ENCODE data around the gene DGKG.

The DGKG gene

GRCh38 chr3:186216900-186217819 lies 144.9 kb downstream of the DGKG start:
- Histone ChIP-seq H4K20me1 (ENCODE audit: control insufficient read depth, insufficient read depth, low read depth, low read length) (no peaks in the 10 kb centered on the region), H3K9me2 (replicated peaks; ENCODE audit: control insufficient read depth, low read length) (no peaks in the 10 kb centered on the region), H3K27ac (ENCODE audit: low read depth, low read length) (no peak overlapping the region), H3K27me3 (ENCODE audit: control insufficient read depth, low read length) (peaks cover 16% of the 10 kb centered on the region), H3K4me1 (ENCODE audit: control insufficient read depth, low read length) (no peaks in the 10 kb centered on the region), H3K79me2 (ENCODE audit: control insufficient read depth, low read length) (no peaks in the 10 kb centered on the region), H3K4me3 (ENCODE audit: low read length) (no peak overlapping the region), H3K4me2 (ENCODE audit: low read length) (no peak overlapping the region), H3F3A (ENCODE audit: control insufficient read depth, insufficient read depth) (no peaks in the 10 kb centered on the region), H3K9me3 (ENCODE audit: control insufficient read depth, insufficient read depth, low read length) (no peaks in the 10 kb centered on the region), H3K36me3 (ENCODE audit: control insufficient read depth, low read length) (no peaks in the 10 kb centered on the region)
- TF ChIP-seq CTCF (IDR thresholded peaks at IDR 0.05; ENCODE audit: low read depth, low read length, poor library complexity, severe bottlenecking) (no peak), EZH2phosphoT487 (IDR thresholded peaks at IDR 0.05; ENCODE audit: borderline replicate concordance, low read length) (no peak)

GRCh38 chr3:186214670-186215069 lies 147.4 kb downstream of the DGKG start:
- H3K4me3 ChIP-seq (ENCODE audit: low read length) = no peak overlapping the region
- no peaks in the 10 kb centered on the region for H3K9me3 ChIP-seq (ENCODE audit: control insufficient read depth, insufficient read depth, low read length)
- no peaks in the 10 kb centered on the region for H4K20me1 ChIP-seq (ENCODE audit: control insufficient read depth, insufficient read depth, low read depth, low read length)
- H3K27ac ChIP-seq (ENCODE audit: low read depth, low read length) = no peak overlapping the region
- no peak overlapping the region for H3K4me2 ChIP-seq (ENCODE audit: low read length)
- H3F3A ChIP-seq (ENCODE audit: control insufficient read depth, insufficient read depth) = no peaks in the 10 kb centered on the region
- no peaks in the 10 kb centered on the region for H3K9me2 ChIP-seq (replicated peaks; ENCODE audit: control insufficient read depth, low read length)
- no peaks in the 10 kb centered on the region for H3K79me2 ChIP-seq (ENCODE audit: control insufficient read depth, low read length)
- H3K4me1 ChIP-seq (ENCODE audit: control insufficient read depth, low read length) = no peaks in the 10 kb centered on the region
- no peaks in the 10 kb centered on the region for H3K36me3 ChIP-seq (ENCODE audit: control insufficient read depth, low read length)
- peaks cover 11% of the 10 kb centered on the region; the same call in 1 of the 2 replicates for H3K27me3 ChIP-seq (ENCODE audit: control insufficient read depth, low read length)
- TF ChIP-seq CTCF (IDR thresholded peaks at IDR 0.05; ENCODE audit: low read depth, low read length, poor library complexity, severe bottlenecking) (no peak), EZH2phosphoT487 (IDR thresholded peaks at IDR 0.05; ENCODE audit: borderline replicate concordance, low read length) (no peak)

GRCh38 chr3:186213946-186214345 lies 148.1 kb downstream of the DGKG start:
- Histone ChIP-seq H3K27me3 (ENCODE audit: control insufficient read depth, low read length) (peaks cover 11% of the 10 kb centered on the region; the same call in 1 of the 2 replicates), H3K4me3 (ENCODE audit: low read length) (no peak overlapping the region), H3K9me2 (replicated peaks; ENCODE audit: control insufficient read depth, low read length) (no peaks in the 10 kb centered on the region), H3F3A (ENCODE audit: control insufficient read depth, insufficient read depth) (no peaks in the 10 kb centered on the region), H4K20me1 (ENCODE audit: control insufficient read depth, insufficient read depth, low read depth, low read length) (no peaks in the 10 kb centered on the region), H3K79me2 (ENCODE audit: control insufficient read depth, low read length) (no peaks in the 10 kb centered on the region), H3K27ac (ENCODE audit: low read depth, low read length) (no peak overlapping the region), H3K4me2 (ENCODE audit: low read length) (no peak overlapping the region), H3K9me3 (ENCODE audit: control insufficient read depth, insufficient read depth, low read length) (no peaks in the 10 kb centered on the region), H3K4me1 (ENCODE audit: control insufficient read depth, low read length) (no peaks in the 10 kb centered on the region), H3K36me3 (ENCODE audit: control insufficient read depth, low read length) (no peaks in the 10 kb centered on the region)
- TF ChIP-seq EZH2phosphoT487 (IDR thresholded peaks at IDR 0.05; ENCODE audit: borderline replicate concordance, low read length) (no peak), CTCF (IDR thresholded peaks at IDR 0.05; ENCODE audit: low read depth, low read length, poor library complexity, severe bottlenecking) (no peak)
